Stomach (tissue), 4 donors: ENCODE measurements around the gene CEP250.

ENCODE experiments used
- CTCF ChIP-seq, 7 experiments: fragments of 450-650 bp in 4 of 7; fragments of 200-600 bp in 3 of 7; sonication (generic) in 3 of 7; IDR thresholded peaks; one replicate each; pipeline ENCODE4 v1.5.1; 2016 to 2019; ENCODE audit warnings: antibody characterized with exemption in 7 of 7, control low read depth in 2 of 7, mild to moderate bottlenecking in 1 of 7
- POLR2A ChIP-seq, 4 donors: fragments of 450-650 bp; IDR thresholded peaks; one replicate each; pipeline ENCODE4 v1.6.1; 2016; ENCODE audit warnings: antibody characterized with exemption in 4 of 4, control low read depth in 2 of 4, mild to moderate bottlenecking in 1 of 4, moderate library complexity in 1 of 4

- TF ChIP-seq CTCF (IDR thresholded peaks at IDR 0.05) (no peak), POLR2A (IDR thresholded peaks at IDR 0.05) (no peak)
Observed at GRCh38 chr20:35473684-35474083, 18.3 kb downstream of the CEP250 start.
